Measurements from ENCODE around the gene MAPK10.
"Not testable (repeated sequence)": the region's sequence is repeated elsewhere in the genome, so short reads cannot be mapped to it uniquely, and the experiment has no call there.

Gene MAPK10

DNA sequence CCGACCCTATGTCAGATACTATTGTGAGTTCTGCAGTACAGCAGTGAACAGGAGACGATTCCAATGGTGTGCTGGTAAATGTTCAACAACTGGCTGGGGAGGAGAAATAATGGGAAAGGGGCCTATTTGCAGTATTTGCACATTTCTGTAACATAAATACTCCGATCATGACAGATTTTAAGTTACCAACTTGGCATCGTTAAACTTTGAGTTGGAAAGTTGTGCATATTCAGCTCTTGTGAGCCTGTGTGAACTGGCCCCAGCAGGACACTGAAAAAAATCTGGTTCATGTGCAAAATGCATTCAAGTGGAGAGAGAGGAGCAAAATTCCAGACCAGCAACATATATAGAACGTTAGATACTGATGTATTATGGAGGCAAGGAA, 175.0 kb downstream of the MAPK10 start:
- no peak for DNase-seq (ENCODE audit: low read depth in 2 of 2)

DNA sequence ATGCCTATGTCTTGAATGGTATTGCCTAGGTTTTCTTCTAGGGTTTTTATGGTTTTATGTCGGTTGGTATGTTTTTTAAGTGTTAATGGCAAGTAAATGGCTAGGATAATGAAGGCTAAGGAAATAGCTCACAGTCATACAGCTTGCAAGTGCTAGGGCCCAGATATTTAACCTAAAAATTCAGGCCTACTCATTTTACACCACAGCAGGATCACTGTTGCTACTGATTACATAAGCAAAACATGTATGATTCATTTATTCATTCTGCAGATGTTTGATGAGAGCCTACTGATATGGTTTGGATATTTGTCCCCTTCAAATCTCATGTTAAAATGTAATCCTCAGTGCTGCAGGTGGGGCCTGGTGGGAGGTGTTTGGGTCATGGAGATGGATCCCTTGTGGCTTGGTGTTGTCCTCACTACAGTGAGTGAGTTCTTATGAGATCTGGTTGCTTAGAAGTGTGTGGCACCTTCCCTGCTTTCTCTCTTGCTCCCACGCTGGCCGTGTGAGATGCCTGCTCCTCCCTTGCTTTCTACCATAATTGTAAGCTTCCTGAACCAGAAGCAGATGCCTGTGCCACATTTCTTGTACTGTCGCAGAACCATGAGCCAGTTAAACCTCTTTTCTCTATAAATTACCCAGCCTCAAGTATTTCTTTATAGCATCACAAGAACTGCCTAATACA, 175.5 kb downstream of the MAPK10 start:
- no peak for DNase-seq (ENCODE audit: low read depth in 2 of 2)

DNA sequence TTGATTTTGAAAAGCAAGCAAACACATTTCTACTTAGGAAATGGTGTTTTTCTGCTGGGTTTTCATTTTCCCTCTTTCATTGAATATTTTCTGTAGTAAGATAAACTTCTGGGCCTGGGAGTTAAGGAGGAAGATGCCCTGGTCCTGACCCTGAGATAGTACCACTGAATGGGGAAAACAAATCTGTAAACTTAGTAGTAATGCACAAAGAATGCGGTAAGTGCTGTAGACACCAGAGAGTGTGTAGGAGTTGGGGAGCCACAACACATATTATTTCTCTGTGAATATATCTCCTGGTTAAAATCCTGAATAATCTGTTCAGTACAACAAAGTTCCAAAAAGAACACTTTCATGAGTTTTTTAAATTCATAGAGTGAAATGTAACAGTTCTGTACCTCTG, 178.3 kb downstream of the MAPK10 start:
- DNase-seq (ENCODE audit: low read depth in 2 of 2), result no peak

DNA sequence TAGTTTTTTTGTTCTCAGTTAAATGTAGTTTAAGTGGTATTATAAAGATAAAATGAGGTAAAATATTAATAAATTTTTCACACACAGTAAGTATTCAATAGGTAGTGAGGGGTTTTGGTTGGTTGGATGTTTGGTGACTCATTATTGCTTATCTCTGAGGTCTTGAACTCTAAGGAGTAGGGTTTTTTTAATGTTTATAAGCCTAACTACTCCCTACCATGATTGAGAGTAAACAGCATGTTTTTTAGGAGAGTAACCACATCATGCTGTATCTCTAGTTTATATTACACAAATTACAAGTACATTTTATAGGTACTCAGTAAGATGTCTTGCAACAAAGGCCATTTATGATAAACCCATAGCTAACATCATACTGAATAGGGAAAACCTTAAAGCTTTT, 181.6 kb downstream of the MAPK10 start:
- no peak for DNase-seq (ENCODE audit: low read depth in 2 of 2)

DNA sequence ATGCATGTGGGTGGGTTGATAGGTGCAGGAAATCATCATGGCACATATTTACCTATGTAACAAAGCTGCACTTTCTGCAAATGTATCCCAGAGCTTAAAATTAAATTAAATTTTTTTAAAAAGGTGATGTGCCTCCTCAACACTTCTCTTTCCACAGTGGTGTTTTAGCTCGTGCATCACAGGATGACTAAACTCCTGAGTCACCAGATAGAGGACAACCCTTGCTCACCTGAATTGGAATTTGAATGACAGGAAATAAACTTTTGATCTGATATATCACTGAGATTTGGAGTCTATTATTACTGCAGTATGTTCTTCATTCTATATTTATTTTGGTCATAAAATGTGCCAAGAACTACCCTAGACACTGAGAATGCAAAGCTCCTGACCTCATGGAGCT, 185.3 kb downstream of the MAPK10 start:
- DNase-seq (ENCODE audit: low read depth in 2 of 2), result no peak

DNA sequence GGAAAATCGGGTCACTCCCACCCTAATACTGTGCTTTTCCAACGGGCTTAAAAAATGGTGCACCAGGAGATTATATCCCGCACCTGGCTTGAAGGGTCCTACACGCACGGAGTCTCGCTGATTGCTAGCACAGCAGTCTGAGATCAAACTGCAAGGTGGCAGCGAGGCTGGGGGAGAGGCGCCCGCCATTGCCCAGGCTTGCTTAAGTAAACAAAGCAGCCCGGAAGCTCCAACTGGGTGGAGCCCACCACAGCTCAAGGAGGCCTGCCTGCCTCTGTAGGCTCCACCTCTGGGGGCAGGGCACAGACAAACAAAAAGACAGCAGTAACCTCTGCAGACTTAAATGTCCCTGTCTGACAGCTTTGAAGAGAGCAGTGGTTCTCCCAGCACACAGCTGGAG, 191.5 kb downstream of the MAPK10 start:
- DNase-seq (ENCODE audit: low read depth in 2 of 2), result not testable (repeated sequence)

DNA sequence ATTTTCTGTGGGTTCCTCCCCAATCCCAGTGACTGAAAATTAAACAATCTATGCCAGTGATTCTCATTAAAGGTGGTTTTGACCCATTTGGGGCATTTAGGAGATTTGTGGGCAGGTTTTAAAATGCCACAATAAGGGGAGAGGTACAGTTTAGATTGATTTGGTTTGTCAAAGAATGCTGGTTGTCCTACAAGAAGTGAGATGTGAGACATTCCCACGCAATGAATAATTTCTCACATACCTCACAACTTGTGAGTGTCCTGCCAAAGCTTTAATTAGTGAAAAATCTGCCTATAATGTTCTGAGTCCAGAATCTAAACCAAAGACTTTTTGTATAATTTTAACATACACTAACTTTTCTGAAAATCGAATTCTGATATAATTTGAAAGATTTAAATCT, 199.4 kb downstream of the MAPK10 start:
- DNase-seq (ENCODE audit: low read depth in 2 of 2), result no peak

DNA sequence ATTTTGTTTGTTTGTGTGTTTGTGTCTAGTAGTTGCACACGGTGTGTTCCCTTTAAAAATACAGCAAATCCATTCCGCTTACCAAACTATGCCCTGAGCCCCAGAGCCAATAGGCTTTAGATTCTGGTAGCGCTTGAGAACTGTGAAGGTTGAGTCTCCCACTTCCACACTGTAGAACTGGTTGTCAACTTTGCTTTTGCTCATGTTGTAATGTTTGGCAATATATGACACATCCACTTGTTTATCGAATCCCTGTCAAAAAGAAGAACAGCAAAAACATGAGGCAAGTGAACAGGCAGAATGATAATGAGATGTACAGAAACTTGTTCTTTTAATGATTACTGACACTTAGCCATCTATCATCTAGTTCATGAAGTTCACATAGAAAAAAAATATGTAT, 200.6 kb downstream of the MAPK10 start:
- no peak for DNase-seq (ENCODE audit: low read depth in 2 of 2)

DNA sequence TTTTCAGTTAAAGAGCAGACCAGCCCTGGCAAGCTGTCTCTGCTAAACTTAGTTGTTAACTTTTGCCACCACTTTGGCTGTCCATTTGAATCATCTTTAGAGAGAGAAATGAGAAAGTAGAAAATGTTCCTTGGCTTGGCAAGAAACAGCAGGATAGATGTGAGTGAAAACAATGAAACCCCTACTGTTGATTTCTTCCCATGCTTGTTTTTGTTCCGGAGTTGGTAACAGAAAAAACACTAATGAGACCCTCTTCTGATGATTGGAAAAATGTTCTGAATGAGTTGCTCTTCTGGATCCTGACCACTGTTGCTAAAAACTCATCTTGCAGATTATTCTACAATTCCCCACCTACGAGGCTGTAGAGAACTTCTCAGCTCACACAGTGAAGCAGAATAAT, 203.3 kb downstream of the MAPK10 start:
- no peak for DNase-seq (ENCODE audit: low read depth in 2 of 2)

DNA sequence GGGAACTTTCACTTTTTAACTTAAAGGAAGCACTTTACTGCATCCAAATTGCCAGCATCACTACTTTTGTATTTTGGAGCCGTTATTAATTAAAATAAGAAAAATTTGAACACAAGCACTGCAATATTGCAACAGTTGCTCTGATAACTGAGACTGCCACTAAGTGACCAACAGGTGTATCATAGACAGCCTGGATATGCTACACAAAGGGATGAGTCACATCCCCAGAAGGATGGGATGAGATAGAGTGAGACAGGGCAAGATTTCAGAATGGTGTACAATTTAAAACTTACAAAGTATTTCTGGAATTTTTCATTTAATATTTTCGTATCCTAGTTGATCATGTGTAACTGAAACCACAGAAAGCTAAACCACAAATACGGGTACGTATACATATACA, 204.1 kb downstream of the MAPK10 start:
- no peak for DNase-seq (ENCODE audit: low read depth in 2 of 2)

DNA sequence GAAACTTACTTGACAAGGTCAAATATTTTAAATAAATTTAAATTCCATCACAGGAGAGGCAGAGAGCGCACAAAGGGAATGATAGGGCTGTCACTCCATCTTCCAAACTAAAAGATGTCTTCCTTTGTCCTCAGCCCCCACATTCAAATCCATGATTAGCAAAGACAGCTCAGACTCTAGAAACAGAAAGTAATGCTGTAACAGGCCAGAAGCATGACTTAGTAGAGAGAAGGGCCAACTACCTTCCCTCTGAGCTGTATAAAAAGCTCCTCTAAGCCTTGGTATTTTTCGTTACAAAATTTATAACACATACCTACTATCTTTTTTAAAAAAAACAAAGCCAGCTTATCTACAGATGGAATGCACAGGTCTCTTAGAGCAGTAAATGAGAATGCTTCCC, 207.4 kb downstream of the MAPK10 start:
- no peak for DNase-seq (ENCODE audit: low read depth in 2 of 2)

DNA sequence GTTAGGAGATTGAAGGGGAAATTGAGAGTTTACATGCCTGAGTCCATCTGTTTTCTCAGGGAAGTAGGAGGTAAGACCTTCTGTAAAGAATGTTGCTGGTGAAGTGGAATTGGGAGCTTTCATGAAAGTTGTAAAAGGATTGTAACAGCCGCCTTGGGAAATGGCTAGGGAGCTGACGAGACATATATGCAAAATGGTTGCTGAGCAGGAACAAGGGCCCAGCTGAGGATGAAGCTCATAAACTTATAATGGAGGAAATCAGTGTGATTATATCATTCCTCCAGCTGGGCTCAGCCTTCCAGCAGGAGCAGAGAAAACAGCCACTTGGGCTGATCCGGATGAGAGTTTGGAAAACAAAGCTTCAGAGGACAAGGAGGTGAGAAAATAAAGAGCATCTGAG, 208.7 kb downstream of the MAPK10 start:
- no peak for DNase-seq (ENCODE audit: low read depth in 2 of 2)

DNA sequence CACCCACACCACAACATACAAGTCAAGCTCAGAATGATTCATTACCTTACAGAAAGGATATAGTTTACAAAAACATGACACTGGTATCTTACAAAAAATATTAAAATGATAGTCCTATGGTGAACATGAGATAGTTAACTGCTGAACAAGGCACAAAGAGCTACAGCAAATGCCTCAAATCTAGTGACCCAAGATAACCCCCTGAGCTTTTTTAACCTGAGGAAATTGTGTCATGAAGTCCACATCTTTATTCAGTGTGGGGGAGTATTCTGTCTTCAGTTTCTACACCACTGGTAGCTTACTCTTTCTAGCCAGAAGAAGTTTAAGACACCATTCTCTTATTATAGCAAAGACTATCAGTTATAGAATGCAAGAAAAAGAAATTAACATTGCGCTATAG, 218.7 kb downstream of the MAPK10 start:
- no peak for DNase-seq (ENCODE audit: low read depth in 2 of 2)

DNA sequence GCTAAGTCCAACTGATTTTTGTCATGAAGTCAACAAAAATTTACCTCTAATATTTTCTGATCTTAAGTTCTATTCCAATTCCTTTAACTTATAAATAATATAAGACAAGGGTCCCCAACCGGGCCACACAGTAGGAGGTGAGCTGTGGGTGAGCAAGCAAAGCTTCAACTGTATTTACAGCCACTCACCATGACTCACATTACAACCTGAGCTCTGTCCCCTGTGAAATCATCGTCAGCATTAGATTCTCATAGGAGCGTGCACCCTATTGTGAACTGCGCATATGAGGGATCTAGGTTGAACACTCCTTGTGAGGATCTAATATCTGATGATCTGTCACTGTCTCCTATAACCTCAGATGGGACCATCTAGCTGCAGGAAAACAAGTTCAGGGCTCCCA, 227.4 kb downstream of the MAPK10 start:
- DNase-seq (ENCODE audit: low read depth in 2 of 2), result no peak

DNA sequence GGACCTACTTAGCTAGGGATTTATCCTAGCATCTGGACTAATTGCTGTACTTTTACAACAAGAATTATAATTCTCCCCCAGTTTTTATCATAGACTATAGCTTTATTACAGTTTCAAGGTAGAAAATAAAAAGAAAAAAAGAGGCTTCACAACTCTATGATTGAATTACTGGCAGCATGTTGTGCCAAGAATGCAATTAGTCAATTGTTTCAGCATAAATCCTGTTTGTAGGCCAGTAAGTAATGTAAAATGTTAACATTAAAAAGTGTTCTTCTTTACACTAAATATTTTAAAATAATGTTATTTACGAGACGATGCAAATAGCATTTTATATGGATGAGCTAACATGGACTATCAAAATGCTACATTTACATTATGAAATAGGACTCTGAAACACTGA, 228.4 kb downstream of the MAPK10 start:
- DNase-seq (ENCODE audit: low read depth in 2 of 2), result no peak

DNA sequence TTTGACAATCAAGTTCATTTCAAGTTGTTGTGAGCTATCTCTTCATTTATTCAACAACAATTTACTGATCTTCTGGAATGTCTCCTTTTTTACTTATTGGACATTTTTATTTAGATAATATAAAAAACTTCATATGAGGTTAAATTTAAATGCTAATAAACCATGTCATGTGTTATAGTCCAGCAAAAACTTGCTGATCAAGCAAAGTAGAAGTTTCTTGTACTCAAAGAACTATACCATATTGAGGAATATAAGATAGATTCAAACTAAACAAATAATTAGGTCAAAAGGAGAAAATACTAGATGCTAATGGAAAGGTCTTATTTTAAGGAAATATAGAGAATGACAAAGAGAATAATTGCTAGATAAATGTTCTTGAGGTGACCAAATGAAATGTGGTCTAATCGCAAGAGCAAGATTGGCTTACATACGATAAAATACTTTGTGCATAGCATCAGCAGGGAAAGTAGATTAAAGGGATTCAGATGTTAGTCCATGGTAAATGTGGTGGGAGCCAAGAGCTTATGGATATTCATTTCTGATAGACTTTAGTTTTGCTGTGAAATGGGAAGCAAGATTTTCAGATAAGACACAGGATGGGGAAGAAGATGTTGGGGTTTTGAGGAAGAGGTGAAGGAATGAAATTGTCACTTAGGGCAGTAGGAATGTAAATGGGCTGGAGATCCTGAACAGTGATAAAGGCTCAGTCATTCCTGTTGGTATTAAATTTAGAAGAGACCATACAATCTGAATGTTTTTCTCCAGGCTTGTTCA, 229.5 kb downstream of the MAPK10 start:
- DNase-seq (ENCODE audit: low read depth in 2 of 2), result no peak

DNA sequence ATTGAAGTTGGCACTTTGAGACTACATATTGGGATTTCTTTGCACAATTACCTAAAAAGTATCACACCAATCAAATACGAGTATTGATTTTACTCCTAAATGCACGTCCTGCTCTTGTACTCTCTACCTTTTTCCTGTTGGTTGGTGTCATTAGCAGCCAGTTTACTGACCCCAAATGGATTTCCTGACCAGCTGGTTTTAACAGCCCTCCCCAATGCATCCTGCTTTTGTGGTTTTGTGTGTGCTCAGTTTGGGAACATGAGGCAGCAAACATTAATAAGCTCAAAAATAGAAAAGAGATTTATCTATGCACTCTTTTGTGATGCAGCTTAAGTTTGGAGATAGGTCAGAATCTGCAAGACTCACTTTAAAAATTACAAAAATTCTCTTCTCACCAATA, 230.3 kb downstream of the MAPK10 start:
- DNase-seq (ENCODE audit: low read depth in 2 of 2), result no peak

DNA sequence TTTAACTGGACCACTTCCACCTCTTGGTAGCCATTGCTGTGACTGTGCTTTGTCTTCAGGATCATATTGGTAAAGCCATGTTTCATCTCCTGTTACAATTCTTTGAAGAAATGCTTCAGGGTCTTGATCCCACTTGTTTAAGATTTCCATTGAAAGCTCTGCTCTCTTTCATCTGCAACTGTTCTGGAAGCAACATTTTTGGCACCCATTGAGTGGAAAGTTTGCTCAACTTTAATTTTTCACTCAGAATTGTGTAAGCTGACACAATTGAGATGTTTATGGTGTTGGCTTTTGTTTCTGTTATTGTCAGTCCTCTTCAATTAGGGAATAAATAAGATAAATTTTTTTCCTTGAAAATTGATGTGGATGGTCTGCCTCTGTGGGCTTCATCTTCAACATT, 237.4 kb downstream of the MAPK10 start:
- DNase-seq (ENCODE audit: low read depth in 2 of 2), result no peak

DNA sequence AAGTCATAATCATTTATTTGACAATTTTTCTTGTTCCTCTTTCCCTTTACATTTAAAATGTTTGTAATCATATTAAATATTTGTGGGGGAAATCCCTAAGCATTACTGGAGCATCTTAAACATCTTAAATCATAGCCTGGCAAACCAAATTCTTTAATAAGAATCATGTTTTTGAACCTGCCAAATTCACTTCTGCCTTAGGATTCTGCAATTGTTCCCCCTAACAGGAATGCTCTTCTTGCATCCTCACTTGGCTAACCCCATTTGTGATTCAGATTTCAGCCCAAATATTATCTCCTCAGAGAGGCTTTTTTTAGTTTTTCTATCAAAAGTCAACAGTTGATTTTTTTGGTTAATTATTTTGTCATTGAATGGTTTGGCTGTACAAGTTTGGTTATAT, 241.1 kb downstream of the MAPK10 start:
- no peak for DNase-seq (ENCODE audit: low read depth in 2 of 2)

DNA sequence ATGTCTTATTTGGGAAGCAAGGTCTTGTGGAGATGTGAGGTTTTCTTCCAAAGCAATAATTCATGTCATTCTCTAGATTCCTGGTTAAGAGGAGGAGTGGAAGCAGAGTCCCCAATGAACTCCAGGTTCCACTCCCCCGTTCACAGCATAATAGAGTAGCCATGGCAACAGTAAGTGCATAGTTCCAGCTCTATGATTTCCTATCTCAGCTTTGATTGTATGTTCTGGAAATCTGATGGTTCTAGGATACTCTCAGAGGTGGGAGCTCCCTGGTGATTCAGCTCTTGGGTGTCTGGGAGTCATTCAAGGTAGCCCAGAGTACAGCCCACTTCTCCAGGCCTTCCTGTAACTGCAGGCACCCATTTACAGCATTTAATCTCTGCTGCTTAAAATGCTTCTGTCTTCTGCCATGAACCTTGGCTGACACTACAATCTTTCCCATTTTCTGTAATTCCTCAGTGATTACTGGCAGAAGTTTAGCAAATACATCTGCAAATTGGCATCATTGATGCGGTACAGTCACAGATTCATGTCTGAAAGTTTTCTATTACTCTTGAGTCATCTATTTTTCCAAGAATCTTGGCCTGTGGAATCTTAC, 242.0 kb downstream of the MAPK10 start:
- DNase-seq (ENCODE audit: low read depth in 2 of 2), result no peak

DNA sequence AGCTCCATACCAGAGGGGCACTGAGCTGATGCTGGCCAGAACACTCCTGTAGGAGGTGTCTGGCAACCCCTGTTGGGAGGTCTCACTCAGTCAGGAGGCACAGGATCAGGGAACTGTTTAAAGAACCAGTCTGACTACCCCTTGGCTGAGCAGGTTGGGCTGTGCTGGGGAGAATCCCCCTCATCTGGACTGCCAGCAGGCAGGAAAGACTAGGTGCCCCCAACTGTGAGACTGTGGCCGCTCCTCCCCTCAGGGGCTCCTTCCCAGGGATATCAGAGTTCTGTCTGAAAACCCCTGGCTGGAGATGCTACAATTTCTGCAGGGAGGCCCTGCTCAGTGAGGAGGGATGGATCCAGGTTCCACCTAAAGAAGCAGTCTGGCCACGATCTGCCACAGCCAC, 245.3 kb downstream of the MAPK10 start:
- DNase-seq (ENCODE audit: low read depth in 2 of 2), result no peak

DNA sequence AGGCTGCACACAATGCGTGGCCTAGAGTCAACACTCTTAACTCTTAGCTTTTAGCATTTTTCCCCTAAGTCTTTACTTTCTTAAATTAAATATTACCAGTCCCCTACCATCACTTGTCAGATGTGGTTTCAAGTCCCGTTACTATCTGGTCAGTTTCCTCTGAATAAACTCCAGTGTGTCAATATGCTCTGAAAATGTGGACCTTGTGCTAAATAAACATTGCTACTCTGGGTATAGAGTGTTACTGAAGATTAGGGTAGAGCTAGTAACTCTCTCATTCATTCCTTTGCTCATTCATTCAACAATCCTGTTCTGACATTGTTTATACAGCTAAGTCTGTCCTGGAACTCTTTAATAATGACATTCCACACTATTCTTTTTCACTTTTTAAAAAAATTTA, 251.0 kb downstream of the MAPK10 start:
- DNase-seq (ENCODE audit: low read depth in 2 of 2), result no peak

DNA sequence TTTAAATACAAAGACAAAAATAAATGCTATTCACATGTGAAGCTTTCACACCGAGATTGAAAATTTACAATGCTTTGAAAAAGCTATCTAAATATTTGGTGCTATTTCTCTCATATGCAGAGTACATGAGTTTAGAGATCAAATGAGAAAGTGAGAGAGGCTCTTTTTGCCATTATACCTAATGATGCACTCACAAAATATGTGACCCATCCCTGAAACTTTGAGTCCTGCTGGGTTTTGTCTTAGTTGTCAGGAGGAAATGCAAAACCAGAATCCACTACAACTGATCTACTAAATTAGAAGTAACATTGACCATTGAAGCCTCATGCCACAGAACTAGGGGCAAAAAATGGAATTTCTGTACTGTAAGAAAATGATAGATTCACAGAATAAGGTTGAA, 251.7 kb downstream of the MAPK10 start:
- no peak for DNase-seq (ENCODE audit: low read depth in 2 of 2)

All from stimulated activated CD8-positive, alpha-beta memory T cell treated with anti-CD3 and anti-CD28 coated beads, Interleukin-7, amount 100 ng/mL, for 1 hour (primary cell).